GM18508 (cell line): ENCODE data around the gene AUTS2.

Experiments
- ATAC-seq: cut with Tn5 transposase; IDR thresholded peaks from one replicate; pipeline ENCODE4 v1.9.1; 2021; ENCODE audit warnings: moderate number of reproducible peaks; ENCODE audit not compliant: insufficient read depth, unreplicated experiment

Gene AUTS2

GRCh38 chr7:70040051-70040450, 441.8 kb downstream of the AUTS2 start:
- ATAC-seq = no peak

- ATAC-seq = no peak
These were observed 442.9 kb downstream of the AUTS2 start for GRCh38 chr7:70040970-70041766.

- ATAC-seq = no peak
These were observed 444.3 kb downstream of the AUTS2 start for GRCh38 chr7:70042533-70042932.

GRCh38 chr7:70043015-70043538, 444.8 kb downstream of the AUTS2 start:
- no peak for ATAC-seq

GRCh38 chr7:70044064-70044463, 445.8 kb downstream of the AUTS2 start:
- no peak for ATAC-seq

- ATAC-seq = no peak
These were observed 446.2 kb downstream of the AUTS2 start for GRCh38 chr7:70044525-70044924.

GRCh38 chr7:70044981-70045380, 446.7 kb downstream of the AUTS2 start:
- ATAC-seq = no peak

GRCh38 chr7:70047384-70047783, 449.1 kb downstream of the AUTS2 start:
- ATAC-seq = no peak

GRCh38 chr7:70047891-70048448, 449.7 kb downstream of the AUTS2 start:
- no peak for ATAC-seq

GRCh38 chr7:70051726-70052125, 453.5 kb downstream of the AUTS2 start:
- ATAC-seq = no peak

GRCh38 chr7:70052691-70053090, 454.4 kb downstream of the AUTS2 start:
- no peak for ATAC-seq

- ATAC-seq = no peak
These were observed 455.1 kb downstream of the AUTS2 start for GRCh38 chr7:70053421-70053820.

- no peak for ATAC-seq
These were observed 455.7 kb downstream of the AUTS2 start for GRCh38 chr7:70053989-70054388.

- ATAC-seq = no peak
These were observed 458.1 kb downstream of the AUTS2 start for GRCh38 chr7:70056363-70056762.

GRCh38 chr7:70060298-70061068, 462.2 kb downstream of the AUTS2 start:
- no peak for ATAC-seq

GRCh38 chr7:70063371-70063770, 465.1 kb downstream of the AUTS2 start:
- no peak for ATAC-seq

GRCh38 chr7:70063927-70064326, 465.7 kb downstream of the AUTS2 start:
- ATAC-seq = no peak

- no peak for ATAC-seq
These were observed 468.6 kb downstream of the AUTS2 start for GRCh38 chr7:70066844-70067243.

- ATAC-seq = no peak
These were observed 470.3 kb downstream of the AUTS2 start for GRCh38 chr7:70068531-70068930.

- ATAC-seq = no peak
These were observed 471.7 kb downstream of the AUTS2 start for GRCh38 chr7:70069977-70070376.

GRCh38 chr7:70071766-70072165, 473.5 kb downstream of the AUTS2 start:
- no peak for ATAC-seq
